IMR-90 (cell line): ENCODE data around the gene MRPL44. TPM values are rescaled to one million over a fixed set of nuclear protein-coding genes. Genes with fewer than 3 reads are reported as not detected.

Experiments used
- ATAC-seq: fragments of 200-7000 bp; cut with Tn5 transposase; 2 replicates; pipeline ENCODE4 v1.9.1; 2020; ENCODE audit warnings: low read depth, mild to moderate bottlenecking, moderate library complexity
- BruUV-seq: library from RNA; stranded (reverse); fragments of 400-500 nt; replicated peaks from 2 replicates; lab custom pipeline; 2021; lab: Mats Ljungman, UMichigan
- CTCF ChIA-PET: fragments of 300-600 bp; formaldehyde crosslinking; extraction: SDS; loops from one replicate; lab custom pipeline; 2021; ENCODE audit warnings: antibody characterized with exemption; lab: Yijun Ruan, JAX
- POLR2A ChIA-PET: fragments of 300-600 bp; sonication (Branson Sonifier 250); formaldehyde crosslinking; loops from one replicate; lab custom pipeline; 2022; ENCODE audit warnings: antibody characterized with exemption; ENCODE audit not compliant: unreplicated experiment; lab: Charles Lee
- DNase-seq: peaks from one replicate; pipeline ENCODE4 v3.0.0; 2013
- H2AFZ ChIP-seq: replicated peaks from 2 replicates; pipeline ENCODE3; 2013; ENCODE audit warnings: low read length, mild to moderate bottlenecking; ENCODE audit not compliant: poor library complexity
- H2AK5ac ChIP-seq: 2 replicates; pipeline ENCODE4 v1.6.1; 2013; ENCODE audit warnings: low read depth, low read length, inconsistent platforms
- H2AK9ac ChIP-seq: replicated peaks from 2 replicates; pipeline ENCODE3; 2013; ENCODE audit warnings: mild to moderate bottlenecking, low read depth, low read length, moderate library complexity; ENCODE audit not compliant: poor library complexity
- H2BK120ac ChIP-seq: 2 replicates; pipeline ENCODE4 v1.6.1; 2013; ENCODE audit warnings: low read depth, low read length, inconsistent platforms
- H2BK15ac ChIP-seq: 3 replicates; pipeline ENCODE4 v1.6.1; 2013; ENCODE audit warnings: low read depth, low read length, inconsistent platforms
- H2BK20ac ChIP-seq: 2 replicates; pipeline ENCODE4 v1.6.1; 2013; ENCODE audit warnings: low read depth, mild to moderate bottlenecking, inconsistent platforms, low read length, moderate library complexity
- H2BK5ac ChIP-seq: 2 replicates; pipeline ENCODE4 v1.6.1; 2013; ENCODE audit warnings: mild to moderate bottlenecking, low read depth, low read length, inconsistent platforms; ENCODE audit not compliant: poor library complexity, severe bottlenecking
- H3K14ac ChIP-seq: replicated peaks from 2 replicates; pipeline ENCODE4 v1.6.1; 2013; ENCODE audit warnings: low read depth, low read length, inconsistent platforms
- H3K18ac ChIP-seq: 2 replicates; pipeline ENCODE4 v1.6.1; 2013; ENCODE audit warnings: low read depth, low read length, control low read depth
- H3K23ac ChIP-seq: 2 replicates; pipeline ENCODE4 v1.6.1; 2013; ENCODE audit warnings: low read depth, low read length, inconsistent platforms
- H3K27ac ChIP-seq: 2 replicates; pipeline ENCODE4 v1.5.1; 2013; ENCODE audit warnings: mild to moderate bottlenecking, control low read depth, low read length; ENCODE audit not compliant: insufficient read depth
- H3K27me3 ChIP-seq: 2 replicates; pipeline ENCODE4 v1.6.1; 2013; ENCODE audit warnings: low read length; ENCODE audit not compliant: control insufficient read depth, insufficient read depth
- H3K36me3 ChIP-seq: 2 replicates; pipeline ENCODE4 v1.6.1; 2013; ENCODE audit warnings: low read length, mixed read lengths; ENCODE audit not compliant: control insufficient read depth, insufficient read depth
- H3K4ac ChIP-seq: 2 replicates; pipeline ENCODE4 v1.6.1; 2013; ENCODE audit warnings: low read depth, low read length, inconsistent platforms
- H3K4me1 ChIP-seq: 2 replicates; pipeline ENCODE4 v1.6.1; 2013; ENCODE audit warnings: low read length, mixed read lengths; ENCODE audit not compliant: control insufficient read depth, insufficient read depth
- H3K4me2 ChIP-seq: 2 replicates; pipeline ENCODE4 v1.6.1; 2013; ENCODE audit warnings: low read depth, mild to moderate bottlenecking, control low read depth, low read length, moderate library complexity
- H3K4me3 ChIP-seq: 2 replicates; pipeline ENCODE4 v1.5.1; 2013; ENCODE audit warnings: low read depth, mild to moderate bottlenecking, control low read depth, low read length, moderate library complexity; ENCODE audit not compliant: insufficient read depth
- H3K56ac ChIP-seq: 2 replicates; pipeline ENCODE4 v1.6.1; 2013; ENCODE audit warnings: low read length, inconsistent platforms; ENCODE audit not compliant: insufficient read depth; ENCODE audit errors: extremely low read depth
- H3K79me1 ChIP-seq, 2 experiments: 2 replicates each; pipeline ENCODE4 v1.6.1; 2013; ENCODE audit warnings: low read length in 2 of 2, inconsistent platforms in 1 of 2, low read depth in 1 of 2
- H3K9ac ChIP-seq: 2 replicates; pipeline ENCODE4 v1.6.1; 2013; ENCODE audit warnings: low read depth, low read length, control low read depth
- H3K9me1 ChIP-seq: 2 replicates; pipeline ENCODE4 v1.6.1; 2013; ENCODE audit warnings: low read length, inconsistent platforms; ENCODE audit not compliant: insufficient read depth
- H3K9me3 ChIP-seq: 2 replicates; pipeline ENCODE4 v1.6.1; 2013; ENCODE audit warnings: low read length; ENCODE audit not compliant: control insufficient read depth, insufficient read depth
- H4K20me1 ChIP-seq: 2 replicates; pipeline ENCODE4 v1.6.1; 2013; ENCODE audit warnings: low read length, inconsistent platforms; ENCODE audit not compliant: insufficient read depth
- H4K5ac ChIP-seq: 2 replicates; pipeline ENCODE4 v1.6.1; 2013; ENCODE audit warnings: mild to moderate bottlenecking, low read depth, low read length, control low read depth
- H4K8ac ChIP-seq, 2 experiments: 2 replicates each; pipeline ENCODE4 v1.6.1; 2013; ENCODE audit warnings: low read depth in 2 of 2, low read length in 2 of 2, control low read depth in 1 of 2, inconsistent platforms in 1 of 2
- H4K91ac ChIP-seq: 2 replicates; pipeline ENCODE4 v1.6.1; 2013; ENCODE audit warnings: low read depth, low read length, inconsistent platforms; ENCODE audit not compliant: insufficient read depth
- CHD1 ChIP-seq: IDR thresholded peaks from 2 replicates; pipeline ENCODE4 v1.6.1; 2012; ENCODE audit warnings: low read depth, low read length, improper control_type of control experiment
- FOS ChIP-seq: fragments of 150-350 bp; IDR thresholded peaks from 2 replicates; pipeline ENCODE4 v1.6.1; 2016; ENCODE audit warnings: low read depth, low read length
- MAZ ChIP-seq: IDR thresholded peaks from 2 replicates; pipeline ENCODE4 v1.6.1; 2012; ENCODE audit warnings: low read depth, mild to moderate bottlenecking, low read length, improper control_type of control experiment, moderate library complexity, borderline replicate concordance
- MXI1 ChIP-seq: IDR thresholded peaks from 2 replicates; pipeline ENCODE4 v1.6.1; 2012; ENCODE audit warnings: low read depth, mild to moderate bottlenecking, low read length, moderate library complexity, borderline replicate concordance
- NFE2L2 ChIP-seq: fragments of 150-350 bp; IDR thresholded peaks from 2 replicates; pipeline ENCODE4 v1.6.1; 2016; ENCODE audit warnings: low read depth, mild to moderate bottlenecking, low read length
- POLR2A ChIP-seq: IDR thresholded peaks from 2 replicates; pipeline ENCODE4 v1.6.1; 2012; ENCODE audit warnings: mild to moderate bottlenecking, low read depth, low read length
- RAD21 ChIP-seq: IDR thresholded peaks from 2 replicates; pipeline ENCODE4 v1.6.1; 2012; ENCODE audit warnings: low read length, improper control_type of control experiment
- RCOR1 ChIP-seq: IDR thresholded peaks from 2 replicates; pipeline ENCODE4 v1.6.1; 2012; ENCODE audit warnings: mild to moderate bottlenecking, low read length, improper control_type of control experiment; ENCODE audit not compliant: insufficient replicate concordance
- RFX5 ChIP-seq: IDR thresholded peaks from 2 replicates; pipeline ENCODE4 v1.8.0; 2012; ENCODE audit warnings: low read depth, mild to moderate bottlenecking, low read length, moderate library complexity
- WGBS, 2 experiments: methylation state at CpG; one replicate each; pipeline versions ENCODE4 v1.1.5 to v1.1.7; 2013; ENCODE audit warnings: missing lambda C conversion rate in 2 of 2; ENCODE audit not compliant: insufficient read length in 1 of 2; ENCODE audit errors: extremely low coverage in 2 of 2; 5-methylcytosine and 5-hydroxymethylcytosine counted together
- dilution Hi-C: fragments of 300-500 bp; cut with HindIII; formaldehyde crosslinking; loops from one replicate; pipeline ENCODE4 v1.14.3; 2018; ENCODE audit warnings: low sequenced_read_pairs; ENCODE audit not compliant: unreplicated experiment
- in situ Hi-C: fragments of 300-500 bp; cut with MboI; formaldehyde crosslinking; loops from 3 replicates; pipeline ENCODE4 v1.14.3; 2019; ENCODE audit warnings: low sequenced_read_pairs, inconsistent platforms, mixed read lengths
- intact Hi-C: fragments of 100-400 bp; cut with micrococcal nuclease; formaldehyde crosslinking; loops from 2 replicates; pipeline ENCODE4 v1.10.0; 2022
- polyA plus RNA-seq, 3 experiments: library from polyadenylated mRNA; depleted of rRNA; stranded (reverse); fragments of >200 nt; gene quantifications; 2 replicates each; pipeline ENCODE4 v1.2.3, GENCODE V29; 2012; ENCODE audit warnings: low replicate concordance in 1 of 3
- total RNA-seq: library from RNA; depleted of rRNA; stranded (reverse); fragments of >200 nt; gene quantifications from 2 replicates; pipeline ENCODE4 v1.2.3, GENCODE V29; 2012
- TF ChIP-seq, protein P1 (sequence below): fragments of 150-350 bp; IDR thresholded peaks from 2 replicates; pipeline ENCODE4 v1.6.1; 2016; ENCODE audit warnings: low read depth, mild to moderate bottlenecking, low read length, moderate library complexity, borderline replicate concordance

The MRPL44 gene
- total and polyA plus RNA-seq, 2 of the 4 experiments (the other 2 are of a cell fraction) = 18.6 to 20.1 TPM

DNA sequence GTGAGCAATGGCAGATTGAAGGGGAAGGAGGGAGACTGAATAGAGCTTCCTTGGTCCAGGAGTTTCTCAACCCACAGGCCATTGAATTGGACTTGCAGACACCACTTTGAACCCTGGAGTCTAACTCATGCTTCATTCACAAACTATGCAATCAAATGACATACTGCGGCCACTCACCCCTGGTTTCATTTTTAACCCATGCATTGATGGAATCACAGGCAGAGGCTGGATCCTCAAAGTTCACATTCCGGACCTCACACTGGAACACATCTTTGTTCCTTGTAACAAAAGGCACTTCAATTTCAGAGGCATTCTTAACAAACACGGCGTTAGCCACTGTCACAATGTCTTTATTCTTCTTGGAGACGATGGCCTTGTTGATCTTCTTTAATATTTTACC, 40.7 kb downstream of the MRPL44 start:
- TF ChIP-seq POLR2A (no peak), MXI1 (no peak), CHD1 (no peak), MAZ (no peak), NFE2L2 (no peak), FOS (no peak), RAD21 (no peak), RCOR1 (no peak), RFX5 (no peak)
- TF ChIP-seq, protein P1, sequence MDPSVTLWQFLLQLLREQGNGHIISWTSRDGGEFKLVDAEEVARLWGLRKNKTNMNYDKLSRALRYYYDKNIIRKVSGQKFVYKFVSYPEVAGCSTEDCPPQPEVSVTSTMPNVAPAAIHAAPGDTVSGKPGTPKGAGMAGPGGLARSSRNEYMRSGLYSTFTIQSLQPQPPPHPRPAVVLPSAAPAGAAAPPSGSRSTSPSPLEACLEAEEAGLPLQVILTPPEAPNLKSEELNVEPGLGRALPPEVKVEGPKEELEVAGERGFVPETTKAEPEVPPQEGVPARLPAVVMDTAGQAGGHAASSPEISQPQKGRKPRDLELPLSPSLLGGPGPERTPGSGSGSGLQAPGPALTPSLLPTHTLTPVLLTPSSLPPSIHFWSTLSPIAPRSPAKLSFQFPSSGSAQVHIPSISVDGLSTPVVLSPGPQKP = no peak
- H2AK9ac ChIP-seq = no peak overlapping the region
- peaks cover 7% of the 10 kb centered on the region for H3K4me1 ChIP-seq
- intact Hi-C loops (no loop called here), dilution Hi-C loops (no loop called here), in situ Hi-C loops (no loop called here)
- H2AFZ ChIP-seq = no peak overlapping the region
- H4K20me1 ChIP-seq = no peaks in the 10 kb centered on the region
- peak overlapping the region; percentile 61 for H3K4ac ChIP-seq
- peak overlapping the region; percentile 51; the same call in 1 of the 2 replicates for H2BK20ac ChIP-seq
- H3K36me3 ChIP-seq = peaks cover 18% of the 10 kb centered on the region
- peak overlapping the region; percentile 51; the same call in 1 of the 2 replicates for H4K91ac ChIP-seq
- H2AK5ac ChIP-seq = no peak overlapping the region; the same call in 1 of the 2 replicates
- ChIA-PET POLR2A (no interaction called here), CTCF (no interaction called here)
- H3K23ac ChIP-seq = peak overlapping the region; percentile 53; the same call in 1 of the 2 replicates
- H3K4me2 ChIP-seq = no peak overlapping the region; the same call in 1 of the 2 replicates
- peak; percentile 53 for ATAC-seq
- H2BK120ac ChIP-seq = peak overlapping the region; percentile 70
- no peaks in the 10 kb centered on the region for H3K27me3 ChIP-seq
- H4K5ac ChIP-seq = no peak overlapping the region
- 74% methylated on average over 4 of the region's 5 CpGs; no CpG with 5 or more reads in 1 of the 2 experiments for WGBS, 2 experiments
- H3K56ac ChIP-seq = no peak overlapping the region
- BruUV-seq = no TSS peak
- H3K27ac ChIP-seq = no peak overlapping the region
- peak overlapping the region; percentile 4 for H2BK5ac ChIP-seq
- H3K18ac ChIP-seq = no peak overlapping the region
- H3K4me3 ChIP-seq = no peak overlapping the region
- H3K9ac ChIP-seq = no peak overlapping the region
- 0 out of 4 replicates have a peak overlapping the region, but pooled peaks of 1 of the 2 experiments have one; percentile 26 for H4K8ac ChIP-seq
- H3K9me3 ChIP-seq = no peaks in the 10 kb centered on the region
- H3K79me1 ChIP-seq = 0 out of 4 replicates have a peak, but pooled peaks cover 0 to 4% of the 10 kb centered on the region in 2 experiments
- peaks cover 11% of the 10 kb centered on the region; the same call in 1 of the 2 replicates for H3K9me1 ChIP-seq
- peak; percentile 30 for DNase-seq
- peak overlapping the region; percentile 57; the same call in 1 of the 2 replicates for H3K14ac ChIP-seq
- no peak overlapping the region for H2BK15ac ChIP-seq
